GM23248 (cell line): ENCODE data around the gene KRT8.

Experiments
- EZH2 ChIP-seq: fragments of 200-600 bp; sonication (generic); IDR thresholded peaks from 2 replicates; pipeline ENCODE4 v1.6.1; 2018; ENCODE audit warnings: antibody characterized with exemption, mild to moderate bottlenecking; ENCODE audit not compliant: insufficient read depth, poor library complexity, severe bottlenecking
- EZH2phosphoT487 ChIP-seq: fragments of 200-600 bp; sonication (generic); IDR thresholded peaks from 2 replicates; pipeline ENCODE4 v1.6.1; 2018; ENCODE audit warnings: antibody characterized with exemption, moderate library complexity, mild to moderate bottlenecking, low read depth; ENCODE audit not compliant: insufficient read depth

GRCh38 chr12:52892207-52892852 lies 12.5 kb downstream of the KRT8 start:
- TF ChIP-seq EZH2, result no peak
- no peak for TF ChIP-seq EZH2phosphoT487
